Esophagus squamous epithelium (tissue), 5 donors: ENCODE data around the gene GLTP. TPM values are rescaled to one million over a fixed set of nuclear protein-coding genes. Genes with fewer than 3 reads are reported as not detected.
"Not testable (repeated sequence)": the region's sequence is repeated elsewhere in the genome, so short reads cannot be mapped to it uniquely, and the experiment has no call there.

Experiments used
- DNase-seq: peaks from one replicate; lab custom pipeline; 2025; lab: John Stamatoyannopoulos, UW
- H3K27ac ChIP-seq, 4 donors: fragments of 200-600 bp; sonication (generic); one replicate each; pipeline ENCODE4 v1.5.1; 2016 to 2019; ENCODE audit warnings: mild to moderate bottlenecking in 1 of 4
- H3K27me3 ChIP-seq, 4 donors: fragments of 200-600 bp; sonication (generic); 1 replicate in 3 of 4; 2 replicates in 1 of 4; pipeline versions ENCODE4 v1.5.1 to v1.6.0; 2017 to 2021; ENCODE audit warnings: antibody characterized with exemption in 1 of 4
- H3K36me3 ChIP-seq, 3 donors: fragments of 200-600 bp; sonication (generic); one replicate each; pipeline ENCODE4 v1.5.1; 2016 to 2019
- H3K4me1 ChIP-seq, 3 donors: fragments of 200-600 bp; sonication (generic); one replicate each; pipeline ENCODE4 v1.5.1; 2017 to 2019
- H3K4me3 ChIP-seq, 4 donors: fragments of 200-600 bp; sonication (generic); 1 replicate in 3 of 4; 2 replicates in 1 of 4; pipeline ENCODE4 v1.5.1; 2016 to 2019; ENCODE audit warnings: mild to moderate bottlenecking in 2 of 4, moderate library complexity in 1 of 4
- H3K9me3 ChIP-seq, 3 donors: fragments of 200-600 bp; sonication (generic); one replicate each; pipeline ENCODE4 v1.5.1; 2016 to 2019
- CTCF ChIP-seq, 6 experiments: fragments of 450-650 bp in 4 of 6; fragments of 200-600 bp in 2 of 6; sonication (generic) in 2 of 6; IDR thresholded peaks; one replicate each; pipeline ENCODE4 v1.5.1; 2016 to 2019; ENCODE audit warnings: antibody characterized with exemption in 6 of 6, mild to moderate bottlenecking in 4 of 6, moderate library complexity in 4 of 6
- POLR2A ChIP-seq, 4 donors: fragments of 450-650 bp; IDR thresholded peaks; one replicate each; pipeline ENCODE4 v1.6.1; 2017; ENCODE audit warnings: antibody characterized with exemption in 4 of 4, mild to moderate bottlenecking in 4 of 4, moderate library complexity in 3 of 4
- WGBS, 2 donors: methylation state at CpG; one replicate each; pipeline ENCODE4 v1.1.5; 2018; 5-methylcytosine and 5-hydroxymethylcytosine counted together
- intact Hi-C: fragments of 100-400 bp; cut with DNase I; formaldehyde crosslinking; loops from one replicate; pipeline ENCODE4 v1.15.0; 2022
- total RNA-seq, 4 donors: library from RNA; depleted of rRNA; stranded (reverse); fragments of >200 nt; gene quantifications; one replicate each; pipeline ENCODE4 v1.1.0, GENCODE V29; 2016
- donor health status: DM: yes; HTN: yes; CAD: no.

The GLTP gene
- total RNA-seq, 4 donors from 2014 or later: 315 to 901 (median 457) TPM

- H3K4me1 ChIP-seq: peaks cover 18 to 64% (median 21%) of the 10 kb centered on the region in 3 donors
- H3K36me3 ChIP-seq: no peaks in the 10 kb centered on the region
- no peaks in the 10 kb centered on the region for H3K9me3 ChIP-seq
- H3K4me3 ChIP-seq: no peak overlapping the region
- no peak for TF ChIP-seq CTCF (IDR thresholded peaks at IDR 0.05)
- TF ChIP-seq POLR2A (IDR thresholded peaks at IDR 0.05): no peak
- intact Hi-C loops: no loop called here
- 64 to 69% methylated on average over 5 to 7 of the region's 7 CpGs for WGBS, 2 donors
- no peak for DNase-seq
- H3K27ac ChIP-seq: peak overlapping the region; percentile 52 to 91 (median 71)
- no peaks in the 10 kb centered on the region for H3K27me3 ChIP-seq
These were observed 13.1 kb upstream of the GLTP start for GRCh38 chr12:109893261-109893995.

- no peaks in the 10 kb centered on the region for H3K36me3 ChIP-seq
- intact Hi-C loops: no loop called here
- TF ChIP-seq CTCF (IDR thresholded peaks at IDR 0.05) (no peak), POLR2A (IDR thresholded peaks at IDR 0.05) (no peak)
- no peaks in the 10 kb centered on the region for H3K9me3 ChIP-seq
- no peak for DNase-seq
- no peak overlapping the region for H3K4me3 ChIP-seq
- H3K4me1 ChIP-seq: peaks cover 25 to 71% (median 25%) of the 10 kb centered on the region in 3 donors
- 29 to 51% methylated on average over 4 of the region's 4 CpGs for WGBS, 2 donors
- peak overlapping the region; percentile 64 to 91 (median 71) for H3K27ac ChIP-seq
- H3K27me3 ChIP-seq: no peaks in the 10 kb centered on the region
These were observed 12.4 kb upstream of the GLTP start for GRCh38 chr12:109892748-109893147.

GRCh38 chr12:109892165-109892715, 11.9 kb upstream of the GLTP start:
- Histone ChIP-seq H3K27ac (peak overlapping the region; percentile 64 to 91 (median 71)), H3K36me3 (no peaks in the 10 kb centered on the region), H3K27me3 (no peaks in the 10 kb centered on the region), H3K4me3 (no peak overlapping the region), H3K9me3 (no peaks in the 10 kb centered on the region), H3K4me1 (peaks cover 28 to 74% (median 29%) of the 10 kb centered on the region in 3 donors)
- no peak for DNase-seq
- TF ChIP-seq CTCF (IDR thresholded peaks at IDR 0.05) (no peak), POLR2A (IDR thresholded peaks at IDR 0.05) (no peak)
- 100% methylated on average over 1 of the region's 1 CpG; no CpG with 5 or more reads in 1 of the 2 donors for WGBS, 2 donors
- intact Hi-C loops: no loop called here

GRCh38 chr12:109891731-109892130, 11.4 kb upstream of the GLTP start:
- intact Hi-C loops, DNase-seq, H3K9me3 ChIP-seq, H3K36me3 ChIP-seq, H3K4me3 ChIP-seq, H3K27me3 ChIP-seq: not testable (repeated sequence)
- WGBS, 2 donors: 72% methylated on average over 6 of the region's 7 CpGs; no CpG with 5 or more reads in 1 of the 2 donors
- Histone ChIP-seq H3K4me1 (peaks cover 28 to 74% (median 29%) of the 10 kb centered on the region in 3 donors), H3K27ac (peak overlapping the region in 3 of 4 donors; percentile 71 to 91 (median 71))

- no peaks in the 10 kb centered on the region for H3K36me3 ChIP-seq
- DNase-seq: no peak
- no peak overlapping the region for H3K4me3 ChIP-seq
- TF ChIP-seq POLR2A (IDR thresholded peaks at IDR 0.05): no peak
- TF ChIP-seq CTCF (IDR thresholded peaks at IDR 0.05): no peak
- H3K4me1 ChIP-seq: peaks cover 28 to 78% (median 29%) of the 10 kb centered on the region in 3 donors
- peak overlapping the region; percentile 34 to 98 (median 88) for H3K27ac ChIP-seq
- WGBS, 2 donors: 70 to 82% methylated on average over 6 to 13 of the region's 13 CpGs
- no peaks in the 10 kb centered on the region for H3K9me3 ChIP-seq
- no peaks in the 10 kb centered on the region for H3K27me3 ChIP-seq
- intact Hi-C loops: no loop called here
These were observed 10.4 kb upstream of the GLTP start for GRCh38 chr12:109890620-109891170.
